GM23338 (cell line): Measurements from ENCODE around the gene DTNB.

Source experiments
- CREB1 ChIP-seq: fragments of 250-450 bp; sonication (Bioruptor Pico); IDR thresholded peaks from 2 replicates; pipeline ENCODE4 v1.5.0; 2020; ENCODE audit warnings: low read depth, mild to moderate bottlenecking, moderate library complexity
- CTCF ChIP-seq, 2 experiments: fragments of 200-600 bp in 1 of 2; sonication (generic) in 1 of 2; conservative IDR thresholded peaks; 2 replicates each; pipeline versions ENCODE4 v1.5.1 to v1.6.1; 2016 to 2017; ENCODE audit warnings: antibody characterized with exemption in 2 of 2, low read depth in 2 of 2, mild to moderate bottlenecking in 2 of 2, moderate library complexity in 1 of 2
- ETS1 ChIP-seq: IDR thresholded peaks from 2 replicates; pipeline ENCODE4 v1.6.1; 2016; ENCODE audit warnings: antibody characterized with exemption
- EZH2 ChIP-seq: fragments of 200-600 bp; sonication (generic); IDR thresholded peaks from one replicate; pipeline ENCODE4 v1.8.0; 2017; ENCODE audit warnings: antibody characterized with exemption, mild to moderate bottlenecking, low read depth; ENCODE audit not compliant: unreplicated experiment
- EZH2phosphoT487 ChIP-seq: fragments of 200-600 bp; sonication (generic); IDR thresholded peaks from one replicate; pipeline ENCODE4 v1.8.1; 2018; ENCODE audit warnings: antibody characterized with exemption; ENCODE audit not compliant: unreplicated experiment
- NANOG ChIP-seq: IDR thresholded peaks from 2 replicates; pipeline ENCODE4 v1.6.1; 2016; ENCODE audit warnings: antibody characterized with exemption, borderline replicate concordance
- POLR2AphosphoS5 ChIP-seq: IDR thresholded peaks from 2 replicates; pipeline ENCODE4 v1.6.1; 2016; ENCODE audit warnings: antibody characterized with exemption, low read depth
- REST ChIP-seq: IDR thresholded peaks from one replicate; pipeline ENCODE4 v1.6.1; 2018; ENCODE audit warnings: antibody characterized with exemption; ENCODE audit not compliant: unreplicated experiment
- STAT1 ChIP-seq: IDR thresholded peaks from one replicate; pipeline ENCODE4 v1.6.1; 2016; ENCODE audit warnings: antibody characterized with exemption; ENCODE audit not compliant: unreplicated experiment

GRCh38 chr2:25497918-25498407 lies 175.4 kb downstream of the DTNB start:
- TF ChIP-seq CTCF (conservative IDR thresholded peaks at IDR 0.05; ENCODE audit: low read depth in 2 of 2) (no peak), EZH2 (no peak), EZH2phosphoT487 (no peak), POLR2AphosphoS5 (no peak), ETS1 (no peak), REST (no peak), CREB1 (no peak), STAT1 (no peak), NANOG (no peak)
